ENCODE measurements around the gene FAM83C. TPM values are rescaled to one million over a fixed set of nuclear protein-coding genes. Genes with fewer than 3 reads are reported as not detected.

Gene FAM83C
- total RNA-seq, 1 donor from 2014 or later, result not detected

GRCh38 chr20:35286077-35286898, 5.9 kb downstream of the FAM83C start:
- no peaks in the 10 kb centered on the region for H3K27me3 Mint-ChIP-seq
- peak overlapping the region; percentile 55 for H3K27ac Mint-ChIP-seq
- no peaks in the 10 kb centered on the region for H3K9me3 Mint-ChIP-seq
- H3K36me3 Mint-ChIP-seq (ENCODE audit: low read depth), result peaks cover 25% of the 10 kb centered on the region
- CTCF ChIA-PET, result no interaction called here
- DNase-seq (no peak), ATAC-seq (ENCODE audit: low read depth) (no peak)
- peak overlapping the region; percentile 90 for H3K4me3 Mint-ChIP-seq
- intact Hi-C loops (cut with micrococcal nuclease), result no loop called here
- peaks cover 28% of the 10 kb centered on the region for H3K4me1 Mint-ChIP-seq
- no peak for TF ChIP-seq CTCF (IDR thresholded peaks at IDR 0.05)
- POLR2A ChIA-PET, result no interaction called here

GRCh38 chr20:35285806-35286076, 6.5 kb downstream of the FAM83C start:
- Mint-ChIP-seq H3K27me3 (no peaks in the 10 kb centered on the region), H3K4me1 (peaks cover 28% of the 10 kb centered on the region), H3K27ac (peak overlapping the region; percentile 55), H3K9me3 (no peaks in the 10 kb centered on the region), H3K36me3 (ENCODE audit: low read depth) (peaks cover 25% of the 10 kb centered on the region), H3K4me3 (peak overlapping the region; percentile 90)
- ATAC-seq (ENCODE audit: low read depth) (no peak), DNase-seq (no peak)
- ChIA-PET POLR2A (no interaction called here), CTCF (no interaction called here)
- no peak for TF ChIP-seq CTCF (IDR thresholded peaks at IDR 0.05)
- intact Hi-C loops (cut with micrococcal nuclease), result loop anchor here (2.0 kb wide), 2 partner anchors 17 to 669 kb away; partner anchors contain the start of gene SCAND1

GRCh38 chr20:35284992-35285805, 7.0 kb downstream of the FAM83C start:
- intact Hi-C loops (cut with micrococcal nuclease), result loop anchor here (2.0 kb wide), 2 partner anchors 18 to 670 kb away; partner anchors contain the start of gene SCAND1
- POLR2A ChIA-PET, result interaction anchor here (0.5 to 1.4 kb wide), 10 partner anchors 9 to 671 kb away, joined by 3 to 9 read pairs (median 5); partner anchors contain the start of gene RBM39

GRCh38 chr20:35284267-35284991, 7.8 kb downstream of the FAM83C start, which contains the start of gene EIF6:
Gene EIF6, minus strand, starts transcription at chr20:35284772. Its CDS starts 285 bp downstream, at chr20:35284487.
- ChIA-PET CTCF (no interaction called here), POLR2A (interaction anchor here (0.5 to 1.6 kb wide), 19 partner anchors 8 to 672 kb away, joined by 3 to 9 read pairs (median 4); partner anchors contain the start of genes GSS, MYH7B, RBM39 and TRPC4AP)
- H3K4me3 Mint-ChIP-seq, result peak within 1 kb of the TSS; percentile 90
- ATAC-seq (ENCODE audit: low read depth) (peak; percentile 86), DNase-seq (peak; percentile 72)
- peaks cover 32% of the 10 kb centered on the region for H3K4me1 Mint-ChIP-seq
- no peaks in the 10 kb centered on the region for H3K9me3 Mint-ChIP-seq
- no peaks in the 10 kb centered on the region for H3K27me3 Mint-ChIP-seq
- TF ChIP-seq CTCF (IDR thresholded peaks at IDR 0.05), result no peak
- H3K36me3 Mint-ChIP-seq (ENCODE audit: low read depth), result peaks cover 38% of the 10 kb centered on the region
- peak within 1 kb of the TSS; percentile 92 for H3K27ac Mint-ChIP-seq
- intact Hi-C loops (cut with micrococcal nuclease), result loop anchor here (2.0 kb wide), 2 partner anchors 18 to 670 kb away; partner anchors contain the start of gene SCAND1

More at GRCh38 chr20:35284992-35285805, 7.0 kb downstream of the FAM83C start:
- H3K4me1 Mint-ChIP-seq, result peaks cover 29% of the 10 kb centered on the region
- DNase-seq (no peak), ATAC-seq (ENCODE audit: low read depth) (no peak)
- no peaks in the 10 kb centered on the region for H3K27me3 Mint-ChIP-seq
- H3K4me3 Mint-ChIP-seq, result peak overlapping the region; percentile 90
- H3K27ac Mint-ChIP-seq, result peak overlapping the region; percentile 92
- peaks cover 31% of the 10 kb centered on the region for H3K36me3 Mint-ChIP-seq (ENCODE audit: low read depth)
- TF ChIP-seq CTCF (IDR thresholded peaks at IDR 0.05), result no peak
- CTCF ChIA-PET, result no interaction called here
- H3K9me3 Mint-ChIP-seq, result no peaks in the 10 kb centered on the region

Data from activated B cell treated with CpG ODN at 0.5 μM for 24 hours (primary cell).